ENCODE results near the gene PKD2L1. TPM values are rescaled to one million over a fixed set of nuclear protein-coding genes. Genes with fewer than 3 reads are reported as not detected.

The PKD2L1 gene
- total and polyA plus RNA-seq, 3 experiments from 2014 or later, result not detected

GRCh38 chr10:100359529-100360150 is 29.6 kb upstream of the PKD2L1 start:
- Mint-ChIP-seq H3K27ac (peak overlapping the region in 4 of 8 donors; percentile 47 to 74 (median 70)), H3K27me3 (no peaks in the 10 kb centered on the region), H3K4me3 (no peak overlapping the region), H3K36me3 (peaks cover 8 to 18% (median 14%) of the 10 kb centered on the region in 3 donors), H3K4me1 (peaks cover 4 to 7% (median 6%) of the 10 kb centered on the region in 3 donors), H3K9me3 (no peaks in the 10 kb centered on the region)
- Histone ChIP-seq H3K36me3 (ENCODE audit: insufficient read depth, low read length) (no peaks in the 10 kb centered on the region), H3K4me3 (ENCODE audit: low read length) (no peak overlapping the region), H3K27ac (ENCODE audit: low read depth, low read length) (no peak overlapping the region), H3K4me1 (ENCODE audit: insufficient read depth, low read length) (no peaks in the 10 kb centered on the region), H3K27me3 (ENCODE audit: insufficient read depth, low read length, poor library complexity, severe bottlenecking) (no peaks in the 10 kb centered on the region), H3K9me3 (ENCODE audit: low read length) (no peaks in the 10 kb centered on the region)
- no peak for DNase-seq
- ChIA-PET CTCF (no interaction called here), POLR2A (no interaction called here)

DNA sequence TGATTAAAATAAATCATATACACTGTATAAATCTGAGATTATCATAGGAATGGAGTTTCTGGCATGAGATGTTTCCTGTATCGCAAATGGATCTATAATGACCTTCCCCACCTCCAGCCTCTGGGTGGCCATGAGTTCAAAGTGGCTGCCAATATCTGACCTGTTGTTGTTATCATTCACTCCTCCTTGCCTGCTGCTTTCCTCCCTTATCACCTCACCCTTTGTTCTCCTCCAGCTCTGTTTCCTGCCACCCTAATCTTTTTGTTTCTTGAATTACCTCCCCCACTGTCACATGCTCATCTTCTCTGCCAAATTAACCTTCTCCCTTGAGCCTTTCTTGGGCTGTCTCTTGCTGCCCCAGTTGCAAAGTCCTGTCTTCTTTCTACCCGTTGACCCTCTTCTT is 29.0 kb upstream of the PKD2L1 start:
- CTCF ChIA-PET, result no interaction called here

DNA sequence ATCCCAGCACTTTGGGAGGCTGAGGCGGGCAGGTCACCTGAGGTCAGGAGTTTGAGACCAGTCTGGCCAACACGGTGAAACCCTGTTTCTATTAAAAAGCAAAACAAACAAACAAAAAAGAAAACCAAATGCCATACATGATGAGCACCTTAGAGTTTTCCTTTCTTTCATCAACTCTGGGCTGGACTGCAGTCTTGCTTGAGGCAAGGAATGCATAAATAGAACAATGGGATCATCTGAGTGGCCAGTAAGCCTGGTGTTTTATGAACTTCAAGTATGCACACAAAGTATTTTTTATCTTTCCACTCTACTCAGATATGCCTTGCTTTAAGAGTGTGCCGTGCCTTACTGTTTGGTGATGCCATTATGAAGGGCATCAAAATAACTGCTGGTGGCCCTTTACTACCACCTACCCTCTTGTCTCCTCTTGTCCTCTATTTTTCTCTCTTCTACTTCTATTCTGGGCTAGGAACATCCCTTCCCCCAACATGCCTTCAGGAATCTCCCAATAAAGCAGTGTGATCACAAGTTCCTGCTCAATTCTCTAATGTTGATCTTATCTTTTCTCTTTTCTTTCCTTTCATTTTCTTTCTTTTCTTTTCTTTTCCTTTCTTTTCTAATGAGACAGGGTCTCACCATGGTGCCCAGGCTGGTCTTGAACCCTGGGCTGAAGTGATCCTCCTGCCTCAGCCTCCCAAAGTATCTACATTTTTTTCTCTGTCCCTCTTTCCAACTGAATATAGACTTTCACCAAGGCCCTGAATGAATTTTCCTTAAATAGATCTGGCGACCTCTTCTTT is 27.2 kb upstream of the PKD2L1 start:
- Mint-ChIP-seq H3K9me3 (no peaks in the 10 kb centered on the region), H3K4me3 (peak overlapping the region in 1 of 7 donors; percentile 30), H3K27ac (peak overlapping the region in 2 of 8 donors; percentile 52 to 74), H3K36me3 (peaks cover 14 to 25% (median 17%) of the 10 kb centered on the region in 3 donors), H3K4me1 (peaks cover 4 to 7% (median 6%) of the 10 kb centered on the region in 3 donors), H3K27me3 (no peaks in the 10 kb centered on the region)
- no peak for DNase-seq
- Histone ChIP-seq H3K27ac (ENCODE audit: low read depth, low read length) (no peak overlapping the region), H3K4me3 (ENCODE audit: low read length) (no peak overlapping the region), H3K36me3 (ENCODE audit: insufficient read depth, low read length) (no peaks in the 10 kb centered on the region), H3K4me1 (ENCODE audit: insufficient read depth, low read length) (no peaks in the 10 kb centered on the region), H3K27me3 (ENCODE audit: insufficient read depth, low read length, poor library complexity, severe bottlenecking) (no peaks in the 10 kb centered on the region), H3K9me3 (ENCODE audit: low read length) (no peaks in the 10 kb centered on the region)
- CTCF ChIA-PET, result no interaction called here
- POLR2A ChIA-PET, result no interaction called here

More for the DNA sequence above, 29.0 kb upstream of the PKD2L1 start:
- no peak overlapping the region for H3K4me3 Mint-ChIP-seq
- no peaks in the 10 kb centered on the region for H3K36me3 ChIP-seq (ENCODE audit: insufficient read depth, low read length)
- H3K4me3 ChIP-seq (ENCODE audit: low read length), result no peak overlapping the region
- POLR2A ChIA-PET, result no interaction called here
- H3K9me3 ChIP-seq (ENCODE audit: low read length), result no peaks in the 10 kb centered on the region
- H3K27ac ChIP-seq (ENCODE audit: low read depth, low read length), result no peak overlapping the region
- no peaks in the 10 kb centered on the region for H3K27me3 Mint-ChIP-seq
- peaks cover 4 to 7% (median 6%) of the 10 kb centered on the region in 3 donors for H3K4me1 Mint-ChIP-seq
- no peaks in the 10 kb centered on the region for H3K9me3 Mint-ChIP-seq
- peak overlapping the region in 4 of 8 donors; percentile 15 to 72 (median 57) for H3K27ac Mint-ChIP-seq
- no peaks in the 10 kb centered on the region for H3K4me1 ChIP-seq (ENCODE audit: insufficient read depth, low read length)
- no peaks in the 10 kb centered on the region for H3K27me3 ChIP-seq (ENCODE audit: insufficient read depth, low read length, poor library complexity, severe bottlenecking)
- no peak for DNase-seq
- peaks cover 11 to 20% (median 17%) of the 10 kb centered on the region in 3 donors for H3K36me3 Mint-ChIP-seq

GRCh38 chr10:100356067-100357017 is 26.3 kb upstream of the PKD2L1 start:
- no peaks in the 10 kb centered on the region for H3K36me3 ChIP-seq (ENCODE audit: insufficient read depth, low read length)
- no peaks in the 10 kb centered on the region for H3K4me1 ChIP-seq (ENCODE audit: insufficient read depth, low read length)
- no peaks in the 10 kb centered on the region for H3K27me3 ChIP-seq (ENCODE audit: insufficient read depth, low read length, poor library complexity, severe bottlenecking)
- no peak overlapping the region for H3K4me3 ChIP-seq (ENCODE audit: low read length)
- DNase-seq, result no peak
- CTCF ChIA-PET, result no interaction called here
- Mint-ChIP-seq H3K9me3 (no peaks in the 10 kb centered on the region), H3K4me3 (no peak overlapping the region), H3K27me3 (no peaks in the 10 kb centered on the region), H3K4me1 (peaks cover 4 to 7% (median 6%) of the 10 kb centered on the region in 3 donors), H3K27ac (no peak overlapping the region), H3K36me3 (peaks cover 14 to 25% (median 17%) of the 10 kb centered on the region in 3 donors)
- no peaks in the 10 kb centered on the region for H3K9me3 ChIP-seq (ENCODE audit: low read length)
- H3K27ac ChIP-seq (ENCODE audit: low read depth, low read length), result no peak overlapping the region
- POLR2A ChIA-PET, result interaction anchor here (0.6 kb wide), 1 partner anchor 366 kb away, joined by 5 read pairs; no protein-coding TSS in a partner anchor

- ChIA-PET CTCF (interaction anchor here (2.7 kb wide), 1 partner anchor 19 kb away, joined by 7 read pairs; no protein-coding TSS in a partner anchor), POLR2A (no interaction called here)
- H3K27ac Mint-ChIP-seq, result no peak overlapping the region
- peaks cover 6 to 10% (median 7%) of the 10 kb centered on the region in 3 donors for H3K4me1 Mint-ChIP-seq
- no peak overlapping the region for H3K4me3 Mint-ChIP-seq
- H3K27me3 Mint-ChIP-seq, result no peaks in the 10 kb centered on the region
- H3K27me3 ChIP-seq (ENCODE audit: insufficient read depth, low read length, poor library complexity, severe bottlenecking), result no peaks in the 10 kb centered on the region
- no peaks in the 10 kb centered on the region for H3K9me3 ChIP-seq (ENCODE audit: low read length)
- DNase-seq, result no peak
- H3K27ac ChIP-seq (ENCODE audit: low read depth, low read length), result no peak overlapping the region
- no peaks in the 10 kb centered on the region for H3K36me3 ChIP-seq (ENCODE audit: insufficient read depth, low read length)
- no peaks in the 10 kb centered on the region for H3K9me3 Mint-ChIP-seq
- no peaks in the 10 kb centered on the region for H3K4me1 ChIP-seq (ENCODE audit: insufficient read depth, low read length)
- H3K36me3 Mint-ChIP-seq, result peaks cover 13 to 22% (median 14%) of the 10 kb centered on the region in 3 donors
- no peak overlapping the region for H3K4me3 ChIP-seq (ENCODE audit: low read length)
These were observed 25.1 kb upstream of the PKD2L1 start for GRCh38 chr10:100355086-100355485.

GRCh38 chr10:100353770-100354485 is 23.9 kb upstream of the PKD2L1 start:
- Histone ChIP-seq H3K9me3 (ENCODE audit: low read length) (no peaks in the 10 kb centered on the region), H3K27ac (ENCODE audit: low read depth, low read length) (no peak overlapping the region), H3K36me3 (ENCODE audit: insufficient read depth, low read length) (no peaks in the 10 kb centered on the region), H3K27me3 (ENCODE audit: insufficient read depth, low read length, poor library complexity, severe bottlenecking) (no peaks in the 10 kb centered on the region), H3K4me3 (ENCODE audit: low read length) (no peak overlapping the region), H3K4me1 (ENCODE audit: insufficient read depth, low read length) (no peaks in the 10 kb centered on the region)
- peak overlapping the region in 1 of 8 donors; percentile 74 for H3K27ac Mint-ChIP-seq
- no peak for DNase-seq
- POLR2A ChIA-PET, result no interaction called here
- H3K9me3 Mint-ChIP-seq, result no peaks in the 10 kb centered on the region
- CTCF ChIA-PET, result interaction anchor here (0.8 to 2.7 kb wide), 3 partner anchors 9 to 80 kb away, joined by 3 to 7 read pairs (median 3); no protein-coding TSS in a partner anchor
- H3K4me3 Mint-ChIP-seq, result no peak overlapping the region
- H3K27me3 Mint-ChIP-seq, result no peaks in the 10 kb centered on the region
- H3K36me3 Mint-ChIP-seq, result peaks cover 13 to 22% (median 14%) of the 10 kb centered on the region in 3 donors
- H3K4me1 Mint-ChIP-seq, result peaks cover 3 to 14% (median 6%) of the 10 kb centered on the region in 3 donors

DNA sequence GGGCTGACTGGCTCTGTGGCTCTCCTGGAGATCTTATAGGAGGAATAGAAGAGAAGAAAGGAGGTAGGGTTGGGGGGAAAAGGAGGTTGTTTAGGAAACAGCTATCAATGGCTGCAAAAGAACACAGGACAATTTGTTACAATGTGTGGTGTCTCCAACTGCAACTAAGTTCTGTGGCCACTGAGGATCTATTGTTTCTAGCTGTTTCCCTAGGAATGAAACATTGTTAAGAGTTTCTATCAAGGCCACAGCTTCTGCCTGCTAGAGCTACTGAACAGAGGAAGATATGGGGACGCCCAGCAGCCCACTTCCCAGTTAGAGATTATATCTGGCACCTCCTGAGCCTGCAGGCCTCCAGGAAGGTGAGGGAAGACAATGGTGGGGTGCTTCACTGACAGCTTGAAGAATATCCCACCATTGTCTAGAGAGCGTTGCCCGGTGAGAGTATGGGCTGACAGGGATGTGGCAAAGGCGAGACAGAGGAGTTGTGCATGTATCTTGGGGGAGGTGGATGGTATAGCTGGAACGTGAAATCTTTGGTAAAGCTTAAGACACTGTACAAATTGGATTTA is 21.0 kb upstream of the PKD2L1 start:
- Histone ChIP-seq H3K27ac (ENCODE audit: low read depth, low read length) (peak overlapping the region; percentile 19), H3K36me3 (ENCODE audit: insufficient read depth, low read length) (no peaks in the 10 kb centered on the region), H3K4me1 (ENCODE audit: insufficient read depth, low read length) (peaks cover 10% of the 10 kb centered on the region), H3K4me3 (ENCODE audit: low read length) (no peak overlapping the region), H3K9me3 (ENCODE audit: low read length) (no peaks in the 10 kb centered on the region), H3K27me3 (ENCODE audit: insufficient read depth, low read length, poor library complexity, severe bottlenecking) (no peaks in the 10 kb centered on the region)
- DNase-seq, result no peak
- Mint-ChIP-seq H3K4me3 (no peak overlapping the region), H3K27me3 (no peaks in the 10 kb centered on the region), H3K4me1 (peaks cover 20 to 29% (median 21%) of the 10 kb centered on the region in 3 donors), H3K9me3 (no peaks in the 10 kb centered on the region), H3K27ac (peak overlapping the region in 2 of 8 donors; percentile 3 to 30), H3K36me3 (peaks cover 13 to 15% (median 14%) of the 10 kb centered on the region in 3 donors)
- CTCF ChIA-PET, result interaction anchor here (1.0 to 1.9 kb wide), 4 partner anchors 12 to 83 kb away, joined by 3 to 4 read pairs (median 4); no protein-coding TSS in a partner anchor
- POLR2A ChIA-PET, result no interaction called here
